Stimulated activated naive B cell treated with anti-CD40 and anti-IgM and Interleukin-4, amounts not matched to agents 10 μg/mL and 1 μg/mL and 100 μg/mL, for 72 hours (primary cell): ENCODE data around the gene MRPL49.
A peak's percentile ranks its signal among the peaks of the same experiment; 100 is the strongest.

Source experiments
- ATAC-seq, 2 donors: fragments of 150-1000 bp; cut with Tn5 transposase; replicated peaks; 2 replicates each; pipeline ENCODE4 v1.10.0; 2021; ENCODE audit warnings: moderate library complexity in 1 of 2
- DNase-seq: peaks from one replicate; pipeline ENCODE4 v3.0.0; 2021
- H3K27ac Mint-ChIP-seq: one replicate; pipeline ENCODE4 v1.8.0; 2022; ENCODE audit warnings: mild to moderate bottlenecking, mixed read lengths
- H3K27me3 Mint-ChIP-seq, 2 donors: one replicate each; pipeline ENCODE4 v1.8.0; 2022; ENCODE audit warnings: mixed read lengths in 2 of 2
- H3K36me3 Mint-ChIP-seq, 2 donors: one replicate each; pipeline ENCODE4 v1.8.0; 2022; ENCODE audit warnings: mixed read lengths in 2 of 2, mild to moderate bottlenecking in 1 of 2
- H3K4me1 Mint-ChIP-seq, 2 donors: one replicate each; pipeline ENCODE4 v1.8.0; 2022; ENCODE audit warnings: mixed read lengths in 2 of 2, mild to moderate bottlenecking in 1 of 2
- H3K4me3 Mint-ChIP-seq, 2 donors: one replicate each; pipeline ENCODE4 v1.8.0; 2022; ENCODE audit warnings: mild to moderate bottlenecking in 2 of 2, mixed read lengths in 2 of 2, moderate library complexity in 1 of 2
- H3K9me3 Mint-ChIP-seq, 2 donors: one replicate each; pipeline ENCODE4 v1.8.0; 2022; ENCODE audit warnings: mixed read lengths in 2 of 2, mild to moderate bottlenecking in 1 of 2

Gene MRPL49

GRCh38 chr11:65110354-65110861, 11.7 kb upstream of the MRPL49 start:
- peak; percentile 88 for DNase-seq
- Mint-ChIP-seq H3K4me1 (peaks cover 33 to 64% of the 10 kb centered on the region in 2 donors), H3K27me3 (no peaks in the 10 kb centered on the region), H3K4me3 (no peak overlapping the region), H3K36me3 (peaks cover 16 to 35% of the 10 kb centered on the region in 2 donors), H3K9me3 (no peaks in the 10 kb centered on the region), H3K27ac (no peak overlapping the region)
- peak; percentile 54 to 55 for ATAC-seq

DNA sequence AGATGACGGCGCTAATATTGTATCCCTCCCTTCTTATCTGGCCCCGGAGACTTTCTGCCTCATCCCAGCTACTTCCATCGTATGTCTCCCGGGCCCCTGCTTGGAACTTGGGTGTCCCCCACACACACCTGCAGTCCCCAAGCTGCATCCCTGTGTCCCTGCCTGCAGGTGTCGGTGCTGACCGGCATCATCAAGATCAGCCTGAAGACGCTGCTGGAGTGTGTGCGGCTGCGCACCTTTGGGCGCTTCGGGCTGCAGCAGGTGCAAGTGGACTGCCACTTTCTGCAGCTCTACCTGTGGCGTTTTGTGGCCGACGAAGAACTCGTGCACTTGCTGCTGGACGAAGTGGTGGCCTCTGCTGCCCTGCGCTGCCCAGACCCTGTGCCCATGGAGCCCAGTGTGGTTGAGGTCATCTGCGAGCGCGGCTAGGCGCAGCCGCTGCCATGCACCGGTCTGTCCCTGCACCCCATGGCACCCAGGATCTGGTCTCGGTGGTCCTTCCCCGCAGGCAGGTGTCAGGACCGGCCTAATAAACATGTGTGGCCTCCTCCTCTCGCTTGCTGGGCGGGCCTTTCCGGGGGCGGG, 10.9 kb upstream of the MRPL49 start:
- Mint-ChIP-seq H3K27ac (peak overlapping the region; percentile 97), H3K9me3 (no peaks in the 10 kb centered on the region), H3K36me3 (peaks cover 21 to 34% of the 10 kb centered on the region in 2 donors), H3K4me3 (peak overlapping the region; percentile 97 to 99), H3K4me1 (peaks cover 37 to 64% of the 10 kb centered on the region in 2 donors), H3K27me3 (no peaks in the 10 kb centered on the region)
- DNase-seq = no peak
- no peak for ATAC-seq

DNA sequence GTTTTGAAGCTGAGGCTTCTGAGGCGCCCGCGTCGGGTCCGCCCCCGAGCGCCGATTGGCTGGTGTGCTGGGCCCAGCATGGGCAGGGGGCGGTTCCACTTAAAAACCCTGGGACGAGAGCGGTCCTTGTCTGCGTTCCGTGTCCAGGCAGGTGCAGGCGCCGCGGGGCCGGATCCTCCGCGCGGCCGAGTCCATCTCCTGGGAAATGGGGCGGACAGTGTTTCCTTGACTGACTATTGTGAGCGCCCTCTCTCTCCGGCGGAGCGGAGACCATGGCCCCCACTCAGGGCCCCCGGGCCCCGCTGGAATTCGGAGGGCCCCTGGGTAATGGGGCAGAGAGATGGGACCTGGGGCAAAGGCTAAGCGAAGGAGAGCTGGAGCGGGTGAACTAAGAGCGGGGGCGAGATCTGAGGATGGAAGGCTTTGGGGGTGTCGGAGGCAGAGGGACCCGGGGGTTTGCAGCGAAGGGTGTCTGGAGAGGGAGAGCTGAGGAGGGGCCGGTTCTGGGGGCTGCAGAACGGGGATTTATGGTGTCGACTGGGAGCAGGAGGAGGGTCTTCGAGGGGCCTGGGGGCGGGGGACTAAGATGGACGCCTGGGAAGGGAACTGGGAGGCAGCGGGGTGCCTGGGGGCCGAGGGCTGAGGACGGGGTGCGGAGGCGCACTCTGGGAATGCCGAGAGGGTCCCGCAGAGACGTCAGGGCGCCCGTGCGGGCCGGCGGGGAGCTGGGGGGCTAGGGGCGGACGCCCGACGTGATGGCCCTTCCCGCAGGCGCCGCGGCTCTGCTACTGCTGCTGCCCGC, 10.2 kb upstream of the MRPL49 start, which contains the start of gene TM7SF2:
Gene TM7SF2, plus strand, starts transcription at position 129 of the 802 bp plus-strand sequence. Its CDS starts 144 bp downstream, at position 273.
- DNase-seq = peak; percentile 88
- H3K27me3 Mint-ChIP-seq = no peaks in the 10 kb centered on the region
- peak; percentile 77 to 83 for ATAC-seq
- peak within 1 kb of the TSS; percentile 97 to 99 for H3K4me3 Mint-ChIP-seq
- H3K27ac Mint-ChIP-seq = peak within 1 kb of the TSS; percentile 97
- H3K36me3 Mint-ChIP-seq = peaks cover 21 to 32% of the 10 kb centered on the region in 2 donors
- H3K4me1 Mint-ChIP-seq = peaks cover 34 to 64% of the 10 kb centered on the region in 2 donors
- no peaks in the 10 kb centered on the region for H3K9me3 Mint-ChIP-seq

DNA sequence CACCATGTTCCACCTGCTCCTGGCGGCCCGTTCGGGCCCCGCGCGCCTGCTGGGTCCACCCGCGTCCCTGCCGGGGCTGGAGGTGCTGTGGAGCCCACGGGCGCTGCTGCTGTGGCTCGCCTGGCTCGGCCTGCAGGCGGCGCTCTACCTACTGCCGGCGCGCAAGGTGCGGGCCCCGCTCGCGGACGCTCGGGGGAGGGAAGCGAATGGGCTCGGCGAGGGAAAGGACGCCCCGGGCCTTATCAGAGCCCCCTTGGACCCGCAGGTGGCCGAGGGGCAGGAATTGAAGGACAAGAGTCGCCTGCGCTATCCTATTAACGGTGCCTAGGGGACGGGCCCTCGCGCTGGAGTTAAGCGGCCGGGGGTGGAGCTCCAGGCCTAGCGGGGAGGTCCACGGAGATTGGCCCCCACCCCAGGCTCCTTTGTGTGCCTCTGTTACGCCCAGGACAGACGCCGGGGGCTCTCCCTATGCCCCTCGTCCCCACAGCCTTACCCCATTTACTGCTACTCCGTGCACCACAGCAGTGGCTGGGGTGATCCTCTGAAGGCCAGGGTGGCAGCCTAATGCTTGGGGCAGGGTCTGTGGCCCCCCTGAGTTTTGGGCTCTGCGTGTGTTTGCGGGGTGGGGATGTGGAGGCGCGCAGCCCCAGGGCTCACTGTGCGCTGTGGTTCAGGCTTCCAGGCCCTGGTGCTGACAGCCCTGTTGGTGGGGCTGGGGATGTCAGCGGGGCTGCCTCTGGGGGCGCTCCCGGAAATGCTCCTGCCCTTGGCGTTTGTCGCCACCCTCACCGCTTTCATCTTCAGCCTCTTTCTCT, 9.4 kb upstream of the MRPL49 start:
- DNase-seq (peak; percentile 66), ATAC-seq (peak; percentile 53 to 63)
- no peaks in the 10 kb centered on the region for H3K27me3 Mint-ChIP-seq
- H3K4me3 Mint-ChIP-seq = peak overlapping the region; percentile 97 to 99
- H3K27ac Mint-ChIP-seq = peak overlapping the region; percentile 68
- no peaks in the 10 kb centered on the region for H3K9me3 Mint-ChIP-seq
- peaks cover 25 to 32% of the 10 kb centered on the region in 2 donors for H3K36me3 Mint-ChIP-seq
- peaks cover 35 to 70% of the 10 kb centered on the region in 2 donors for H3K4me1 Mint-ChIP-seq

GRCh38 chr11:65113361-65113756, 8.8 kb upstream of the MRPL49 start:
- Mint-ChIP-seq H3K9me3 (no peaks in the 10 kb centered on the region), H3K4me3 (peak overlapping the region; percentile 97 to 99), H3K4me1 (peaks cover 38 to 76% of the 10 kb centered on the region in 2 donors), H3K27ac (peak overlapping the region; percentile 68), H3K27me3 (no peaks in the 10 kb centered on the region), H3K36me3 (peaks cover 29 to 38% of the 10 kb centered on the region in 2 donors)
- no peak for ATAC-seq
- DNase-seq = no peak

GRCh38 chr11:65113839-65114238, 8.3 kb upstream of the MRPL49 start:
- Mint-ChIP-seq H3K9me3 (no peaks in the 10 kb centered on the region), H3K27me3 (no peaks in the 10 kb centered on the region), H3K4me3 (no peak overlapping the region), H3K36me3 (peaks cover 33 to 42% of the 10 kb centered on the region in 2 donors), H3K4me1 (peaks cover 43 to 81% of the 10 kb centered on the region in 2 donors), H3K27ac (no peak overlapping the region)
- no peak for DNase-seq
- ATAC-seq = no peak

DNA sequence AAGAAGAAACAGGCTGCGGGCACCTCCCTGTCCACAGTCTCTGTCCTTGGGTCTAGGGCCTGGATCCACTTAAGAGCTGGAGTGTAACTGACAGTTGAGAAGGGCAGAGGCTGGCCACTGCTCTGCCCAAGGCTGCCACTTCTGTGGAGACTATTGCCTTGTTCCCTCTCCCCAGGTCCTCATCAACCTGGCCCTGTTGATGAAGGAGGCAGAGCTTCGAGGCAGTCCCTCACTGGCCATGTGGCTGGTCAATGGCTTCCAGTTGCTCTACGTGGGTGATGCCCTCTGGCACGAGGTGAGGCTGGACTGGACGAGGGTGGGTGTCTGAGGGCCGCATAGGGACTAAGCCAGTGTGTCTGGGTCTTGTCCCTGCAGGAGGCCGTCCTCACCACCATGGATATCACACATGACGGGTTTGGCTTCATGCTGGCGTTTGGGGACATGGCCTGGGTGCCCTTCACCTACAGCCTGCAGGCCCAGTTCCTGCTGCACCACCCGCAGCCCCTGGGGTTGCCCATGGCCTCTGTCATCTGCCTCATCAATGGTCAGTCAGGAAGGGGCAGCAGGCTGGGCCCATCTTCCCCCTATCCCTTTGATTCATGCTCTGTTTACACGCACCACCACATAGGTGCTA, 7.5 kb upstream of the MRPL49 start:
- Mint-ChIP-seq H3K27ac (peak overlapping the region; percentile 73), H3K36me3 (peaks cover 33 to 46% of the 10 kb centered on the region in 2 donors), H3K4me3 (no peak overlapping the region), H3K27me3 (no peaks in the 10 kb centered on the region), H3K9me3 (no peaks in the 10 kb centered on the region), H3K4me1 (peaks cover 44 to 88% of the 10 kb centered on the region in 2 donors)
- ATAC-seq = no peak
- DNase-seq = no peak

- Mint-ChIP-seq H3K36me3 (peaks cover 33 to 50% of the 10 kb centered on the region in 2 donors), H3K9me3 (no peaks in the 10 kb centered on the region), H3K27me3 (no peaks in the 10 kb centered on the region), H3K4me3 (peak overlapping the region; percentile 89 to 91), H3K4me1 (peaks cover 41 to 88% of the 10 kb centered on the region in 2 donors), H3K27ac (peak overlapping the region; percentile 71)
- DNase-seq (no peak), ATAC-seq (no peak)
Measured at GRCh38 chr11:65115361-65116082, 6.6 kb upstream of the MRPL49 start.

DNA sequence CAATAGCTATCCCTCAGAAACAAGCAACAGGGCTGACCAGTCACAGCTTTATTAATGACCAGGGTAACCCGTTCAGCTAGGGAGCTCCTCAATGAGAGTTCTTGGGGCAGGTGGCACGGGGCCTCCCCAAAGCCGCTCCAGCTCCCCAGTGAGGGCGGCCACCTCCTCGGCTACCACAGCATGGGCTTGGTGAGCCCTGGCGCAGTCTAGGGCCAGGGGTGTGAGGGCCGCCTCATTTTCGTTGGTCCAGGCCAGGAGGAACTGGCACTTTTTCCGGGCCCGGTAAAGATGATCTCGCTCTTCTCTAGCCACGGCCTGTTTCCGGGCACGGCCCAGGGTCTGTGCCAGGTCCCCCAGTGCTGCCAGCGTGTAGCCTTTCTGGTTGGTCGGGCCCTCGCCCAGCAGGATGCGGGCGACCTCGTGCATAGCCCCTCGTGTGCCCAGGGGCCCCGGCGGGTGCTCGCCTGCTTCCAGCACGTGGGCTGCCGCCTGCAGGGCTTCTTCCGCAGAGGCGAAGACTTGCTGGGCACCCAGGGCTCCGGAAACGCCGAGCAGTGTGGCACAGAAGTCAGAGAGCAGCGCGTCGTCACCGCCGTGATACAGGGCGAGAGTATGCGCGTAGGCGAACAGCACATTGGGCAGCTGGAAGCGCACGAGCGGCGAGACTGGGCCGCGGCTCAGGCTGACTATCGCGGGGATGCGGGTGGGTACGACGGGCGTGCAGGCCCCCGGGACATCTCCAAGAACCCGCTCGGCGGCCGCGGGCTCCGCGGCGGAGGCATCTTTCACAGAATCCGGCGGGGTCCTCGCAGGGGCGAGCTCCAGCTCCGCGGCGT, 5.5 kb upstream of the MRPL49 start:
- Mint-ChIP-seq H3K4me1 (peaks cover 41 to 88% of the 10 kb centered on the region in 2 donors), H3K27ac (peak overlapping the region; percentile 98), H3K27me3 (no peaks in the 10 kb centered on the region), H3K36me3 (peaks cover 39 to 60% of the 10 kb centered on the region in 2 donors), H3K4me3 (peak overlapping the region; percentile 89 to 91), H3K9me3 (no peaks in the 10 kb centered on the region)
- peak; percentile 14 to 22 for ATAC-seq
- DNase-seq = peak; percentile 56

DNA sequence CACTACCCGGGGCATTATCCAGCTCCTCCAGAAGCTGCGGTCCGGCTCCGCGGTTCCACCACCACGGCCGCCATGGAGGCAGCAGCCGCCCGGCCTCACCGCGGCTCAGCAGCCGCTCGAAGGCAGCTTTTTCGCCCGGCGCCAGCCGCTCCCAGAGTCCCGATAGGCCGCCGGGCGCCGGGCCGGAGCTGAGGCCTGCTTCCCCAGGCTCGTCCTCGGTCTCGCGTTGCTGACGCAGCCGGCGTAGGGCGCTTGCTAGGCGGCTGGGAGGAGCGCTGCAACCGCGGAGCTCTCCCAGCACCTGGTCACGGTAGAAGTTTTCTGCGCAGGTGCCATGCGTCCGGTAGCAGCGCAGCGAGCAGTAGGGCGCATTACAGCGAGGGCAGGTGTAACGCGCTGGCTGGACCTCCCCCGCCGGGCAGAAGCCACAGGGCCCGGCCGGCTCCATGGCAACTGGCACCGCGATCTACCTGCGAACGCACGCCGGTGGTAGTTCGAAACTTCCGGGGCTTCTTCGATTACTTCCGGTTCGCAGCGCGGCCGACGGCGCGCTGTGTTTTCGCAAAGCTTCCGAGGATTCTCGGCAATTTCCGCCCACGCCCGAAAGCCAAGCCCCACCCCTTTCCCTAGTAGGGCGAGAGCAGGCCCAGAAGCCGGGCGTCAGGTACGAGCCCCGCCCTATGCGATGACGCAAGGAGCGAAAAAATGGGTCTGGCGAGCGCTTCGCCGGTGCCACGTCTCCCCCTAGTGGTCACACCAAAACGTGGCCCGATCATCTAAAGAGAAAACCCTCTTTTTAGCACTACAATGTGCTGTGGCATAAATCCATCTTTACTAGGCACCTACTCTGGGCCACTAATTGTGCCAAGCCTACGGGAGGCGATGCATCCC, 4.7 kb upstream of the MRPL49 start, which contains the start of gene ZNHIT2:
Gene ZNHIT2, minus strand, starts transcription at position 496 of the 891 bp plus-strand sequence. Its CDS starts 48 bp downstream, at position 448.
- DNase-seq = peak; percentile 100
- Mint-ChIP-seq H3K27me3 (no peaks in the 10 kb centered on the region), H3K4me1 (peaks cover 35 to 81% of the 10 kb centered on the region in 2 donors), H3K4me3 (peak within 1 kb of the TSS; percentile 89 to 91), H3K27ac (peak within 1 kb of the TSS; percentile 98), H3K9me3 (no peaks in the 10 kb centered on the region), H3K36me3 (peaks cover 46 to 64% of the 10 kb centered on the region in 2 donors)
- peak; percentile 62 to 74 for ATAC-seq

DNA sequence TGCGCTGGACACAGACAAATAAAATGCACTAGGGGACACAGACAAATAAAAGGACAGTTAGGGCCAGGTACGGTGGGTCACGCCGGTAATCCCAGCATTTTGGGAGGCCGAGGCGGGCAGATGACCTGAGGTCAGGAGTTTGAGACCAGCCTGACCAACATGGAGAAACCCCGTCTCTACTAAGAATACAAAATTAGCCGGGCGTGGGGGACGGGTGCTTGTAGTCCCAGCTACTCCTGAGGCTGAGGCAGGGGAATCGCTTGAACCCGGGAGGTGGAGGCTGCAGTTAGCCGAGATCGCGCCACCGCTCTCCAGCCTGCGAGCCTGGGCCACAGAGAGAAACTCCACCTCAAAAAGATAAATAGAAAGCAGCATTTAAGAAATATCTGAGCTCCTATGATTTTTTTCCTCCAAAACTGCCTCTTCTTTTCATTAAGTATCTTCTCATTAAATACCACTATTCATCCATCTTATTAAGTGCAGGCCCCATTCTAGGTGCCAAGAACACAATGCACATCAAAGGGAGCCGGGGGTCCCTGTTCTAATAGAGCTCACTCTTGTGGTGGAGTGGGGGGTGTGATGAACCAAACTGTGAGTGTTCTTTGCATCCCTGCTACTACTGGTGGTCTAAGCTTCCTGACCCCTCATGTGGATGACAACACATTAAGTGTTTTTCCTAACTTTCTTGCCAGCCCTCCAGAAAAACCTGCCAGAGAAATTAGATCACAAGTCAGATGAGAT, 3.9 kb upstream of the MRPL49 start:
- Mint-ChIP-seq H3K36me3 (peaks cover 47 to 64% of the 10 kb centered on the region in 2 donors), H3K27me3 (no peaks in the 10 kb centered on the region), H3K4me1 (peaks cover 30 to 75% of the 10 kb centered on the region in 2 donors), H3K4me3 (peak overlapping the region; percentile 89 to 91), H3K9me3 (no peaks in the 10 kb centered on the region), H3K27ac (peak overlapping the region; percentile 98)
- DNase-seq (no peak), ATAC-seq (no peak)
